HEK293T (cell line): ENCODE results near the gene ICAM4.

Experiments used
- CTCF ChIA-PET: fragments of 350-600 bp; formaldehyde crosslinking; extraction: SDS; loops from one replicate; lab custom pipeline; 2021; ENCODE audit warnings: antibody characterized with exemption, inconsistent platforms; lab: Yijun Ruan, JAX
- POLR2A ChIA-PET: fragments of 350-600 bp; formaldehyde crosslinking; extraction: SDS; loops from one replicate; lab custom pipeline; 2020; ENCODE audit warnings: antibody characterized with exemption, inconsistent platforms; lab: Yijun Ruan, JAX
- DNase-seq: peaks from one replicate; pipeline ENCODE4 v3.0.0; 2012; ENCODE audit warnings: mixed read lengths; ENCODE audit errors: extremely low spot score
- ARNT ChIP-seq: fragments of 450-650 bp; IDR thresholded peaks from 2 replicates; pipeline ENCODE4 v1.6.1; 2017; ENCODE audit warnings: mild to moderate bottlenecking
- BHLHE40 ChIP-seq: fragments of 450-650 bp; IDR thresholded peaks from 2 replicates; pipeline ENCODE4 v1.6.1; 2016; ENCODE audit warnings: mild to moderate bottlenecking, moderate library complexity, borderline replicate concordance
- CTBP1 ChIP-seq: fragments of 450-650 bp; IDR thresholded peaks from 2 replicates; pipeline ENCODE4 v1.6.1; 2016; ENCODE audit warnings: borderline replicate concordance
- ELF4 ChIP-seq: fragments of 450-650 bp; IDR thresholded peaks from 2 replicates; pipeline ENCODE4 v1.6.1; 2017; ENCODE audit warnings: antibody characterized with exemption
- FOXA1 ChIP-seq: fragments of 450-650 bp; IDR thresholded peaks from 2 replicates; pipeline ENCODE4 v1.6.1; 2016; ENCODE audit warnings: mild to moderate bottlenecking
- FOXK2 ChIP-seq: fragments of 450-650 bp; IDR thresholded peaks from 2 replicates; pipeline ENCODE4 v1.6.1; 2016; ENCODE audit warnings: mild to moderate bottlenecking
- FOXM1 ChIP-seq: fragments of 450-650 bp; IDR thresholded peaks from 2 replicates; pipeline ENCODE4 v1.6.1; 2017; ENCODE audit warnings: mild to moderate bottlenecking, borderline replicate concordance
- HDGF ChIP-seq: fragments of 450-650 bp; IDR thresholded peaks from 2 replicates; pipeline ENCODE4 v1.6.1; 2017; ENCODE audit warnings: antibody characterized with exemption, borderline replicate concordance
- L3MBTL2 ChIP-seq: fragments of 450-650 bp; conservative IDR thresholded peaks from 2 replicates; pipeline ENCODE4 v1.6.1; 2016; ENCODE audit warnings: mild to moderate bottlenecking
- LEF1 ChIP-seq: fragments of 450-650 bp; IDR thresholded peaks from 2 replicates; pipeline ENCODE4 v1.6.1; 2017; ENCODE audit warnings: mild to moderate bottlenecking, borderline replicate concordance
- NFRKB ChIP-seq: fragments of 450-650 bp; IDR thresholded peaks from 2 replicates; pipeline ENCODE4 v1.6.1; 2016; ENCODE audit warnings: mild to moderate bottlenecking, moderate library complexity
- SP1 ChIP-seq: fragments of 450-650 bp; IDR thresholded peaks from 2 replicates; pipeline ENCODE4 v1.6.1; 2017
- SUZ12 ChIP-seq: fragments of 450-650 bp; IDR thresholded peaks from 2 replicates; pipeline ENCODE4 v1.6.1; 2016; ENCODE audit warnings: mild to moderate bottlenecking
- TARDBP ChIP-seq: fragments of 450-650 bp; IDR thresholded peaks from 2 replicates; pipeline ENCODE4 v1.6.1; 2016
- ZNF384 ChIP-seq: fragments of 450-650 bp; IDR thresholded peaks from 2 replicates; pipeline ENCODE4 v1.6.1; 2016
- TF ChIP-seq, protein P1 (sequence below): fragments of 450-650 bp; IDR thresholded peaks from 2 replicates; pipeline ENCODE4 v1.6.1; 2016

Gene ICAM4

DNA sequence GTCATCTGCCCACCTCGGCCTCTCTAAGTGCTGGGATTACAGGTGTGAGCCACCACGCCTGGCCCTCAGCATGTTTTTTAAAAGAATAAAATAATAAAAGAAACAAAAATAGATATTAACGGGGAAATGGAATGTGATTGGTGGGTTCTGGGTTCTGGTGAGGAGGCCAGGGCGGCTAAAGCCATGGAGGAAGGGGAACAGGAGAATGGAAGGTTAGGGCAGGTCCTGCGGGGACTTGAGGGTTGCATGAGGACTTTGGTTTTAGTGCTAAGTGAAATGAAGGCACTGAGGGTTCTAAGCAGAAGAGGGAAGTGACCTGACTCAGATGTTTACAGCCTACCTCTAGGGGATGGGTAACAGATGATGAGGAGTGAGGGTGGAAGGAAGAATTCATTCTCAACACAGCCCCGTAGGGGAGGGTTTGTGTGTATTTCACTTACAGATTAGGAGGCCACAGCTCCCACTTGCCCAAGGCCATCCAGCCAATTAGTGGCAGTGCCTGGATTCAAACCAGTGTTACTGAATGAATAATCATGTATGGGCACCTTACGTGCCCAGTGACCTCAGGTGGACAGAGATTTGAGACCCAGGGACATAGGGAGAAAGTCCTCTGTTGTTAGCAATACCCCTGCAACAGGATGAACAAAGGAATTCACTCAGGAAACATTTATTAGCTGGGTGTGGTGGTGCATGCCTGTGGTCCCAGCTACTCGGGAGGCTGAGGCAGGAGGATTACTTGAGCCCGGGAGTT is 41.4 kb upstream of the ICAM4 start:
- ChIA-PET POLR2A (interaction anchor here (1.1 kb wide), 1 partner anchor 88 kb away, joined by 3 read pairs; the partner anchor contains the start of gene RAVER1), CTCF (interaction anchor here (0.7 kb wide), 1 partner anchor 619 kb away, joined by 4 read pairs; no protein-coding TSS in a partner anchor)
- TF ChIP-seq FOXK2: no peak
- TF ChIP-seq, protein P1, sequence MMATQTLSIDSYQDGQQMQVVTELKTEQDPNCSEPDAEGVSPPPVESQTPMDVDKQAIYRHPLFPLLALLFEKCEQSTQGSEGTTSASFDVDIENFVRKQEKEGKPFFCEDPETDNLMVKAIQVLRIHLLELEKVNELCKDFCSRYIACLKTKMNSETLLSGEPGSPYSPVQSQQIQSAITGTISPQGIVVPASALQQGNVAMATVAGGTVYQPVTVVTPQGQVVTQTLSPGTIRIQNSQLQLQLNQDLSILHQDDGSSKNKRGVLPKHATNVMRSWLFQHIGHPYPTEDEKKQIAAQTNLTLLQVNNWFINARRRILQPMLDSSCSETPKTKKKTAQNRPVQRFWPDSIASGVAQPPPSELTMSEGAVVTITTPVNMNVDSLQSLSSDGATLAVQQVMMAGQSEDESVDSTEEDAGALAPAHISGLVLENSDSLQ: no peak
- TF ChIP-seq L3MBTL2: no peak
- TF ChIP-seq ZNF384: no peak
- TF ChIP-seq NFRKB: no peak
- TF ChIP-seq HDGF: no peak
- TF ChIP-seq SUZ12: no peak
- TF ChIP-seq ELF4: no peak
- TF ChIP-seq TARDBP: no peak
- no peak for TF ChIP-seq SP1
- no peak for DNase-seq

DNA sequence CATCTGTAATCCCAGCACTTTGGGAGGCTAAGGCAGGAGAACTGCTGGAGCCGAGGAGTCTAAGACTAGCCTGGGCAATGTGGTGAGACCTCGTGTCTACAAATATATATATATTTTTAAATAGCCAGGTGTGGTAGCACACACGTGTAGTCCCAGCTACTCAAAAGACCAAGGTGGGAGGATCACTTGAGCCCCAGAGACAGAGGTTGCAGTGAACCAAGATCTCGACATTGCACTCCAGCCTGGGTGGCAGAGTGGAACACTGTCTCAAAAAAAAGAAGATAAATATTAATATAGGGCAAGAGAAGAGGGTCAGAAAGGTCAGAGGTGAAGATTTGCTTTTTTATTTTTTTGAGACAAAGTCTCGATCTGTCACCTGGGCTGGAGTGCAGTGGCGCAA is 40.2 kb upstream of the ICAM4 start:
- TF ChIP-seq LEF1 (no peak), BHLHE40 (no peak), FOXM1 (no peak), SUZ12 (no peak), TARDBP (no peak), FOXA1 (no peak), ZNF384 (no peak), ELF4 (no peak), NFRKB (no peak), HDGF (no peak), ARNT (no peak)
- TF ChIP-seq, protein P1: no peak
- DNase-seq: no peak
- CTCF ChIA-PET: interaction anchor here (0.7 to 0.9 kb wide), 2 partner anchors 20 to 618 kb away, joined by 3 to 4 read pairs; no protein-coding TSS in a partner anchor
- POLR2A ChIA-PET: interaction anchor here (1.1 kb wide), 1 partner anchor 87 kb away, joined by 3 read pairs; the partner anchor contains the start of gene RAVER1

DNA sequence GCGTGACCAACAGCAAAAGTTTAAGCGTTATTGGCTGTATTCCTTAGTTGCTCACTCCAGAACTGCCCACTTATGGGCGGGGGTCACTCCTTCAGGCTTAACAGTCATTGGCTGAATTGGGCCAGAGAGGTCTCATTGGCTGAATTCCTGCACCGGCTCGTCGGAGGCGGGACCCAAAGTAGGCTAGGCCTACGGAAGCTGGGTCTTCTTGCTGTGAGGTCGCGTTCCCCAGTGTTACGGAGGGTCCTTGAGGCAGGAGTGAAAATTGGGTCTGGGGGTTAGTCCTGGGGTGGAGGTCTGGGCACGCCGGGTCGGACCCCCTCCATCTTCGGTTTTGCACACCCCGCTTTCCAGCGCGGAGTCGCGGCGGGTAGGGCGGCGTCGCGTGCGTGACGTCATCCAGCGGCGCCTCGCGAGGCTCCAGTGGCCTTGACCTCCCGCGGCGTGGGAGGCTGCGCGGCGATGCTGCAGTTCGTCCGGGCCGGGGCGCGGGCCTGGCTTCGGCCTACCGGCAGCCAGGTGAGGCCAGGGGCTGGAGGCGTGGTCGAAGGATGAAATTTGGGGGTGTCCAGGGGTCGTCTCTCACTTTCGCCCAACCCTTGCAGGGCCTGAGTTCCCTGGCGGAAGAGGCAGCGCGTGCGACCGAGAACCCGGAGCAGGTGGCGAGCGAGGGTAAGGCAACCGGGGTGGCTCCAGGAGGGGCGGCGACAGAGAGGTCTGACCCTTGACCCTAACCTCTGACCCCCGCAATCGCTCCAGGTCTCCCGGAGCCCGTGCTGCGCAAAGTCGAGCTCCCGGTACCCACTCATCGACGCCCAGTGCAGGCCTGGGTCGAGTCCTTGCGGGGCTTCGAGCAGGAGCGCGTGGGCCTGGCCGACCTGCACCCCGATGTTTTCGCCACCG is 34.7 kb upstream of the ICAM4 start, which contains the start of gene MRPL4:
TSS of gene MRPL4 (plus strand) at position 423 of the 903 bp plus-strand sequence. CDS start at position 463, 40 bp downstream.
- TF ChIP-seq FOXA1: no peak
- peak; percentile 75 for TF ChIP-seq L3MBTL2
- DNase-seq: peak; percentile 95
- POLR2A ChIA-PET: interaction anchor here (0.6 to 1.6 kb wide), 5 partner anchors 16 to 156 kb away, joined by 3 to 4 read pairs (median 3); partner anchors contain the start of genes PPAN and TYK2
- CTCF ChIA-PET: interaction anchor here (0.5 to 0.8 kb wide), 3 partner anchors 225 to 1331 kb away, joined by 3 to 9 read pairs (median 4); no protein-coding TSS in a partner anchor

DNA sequence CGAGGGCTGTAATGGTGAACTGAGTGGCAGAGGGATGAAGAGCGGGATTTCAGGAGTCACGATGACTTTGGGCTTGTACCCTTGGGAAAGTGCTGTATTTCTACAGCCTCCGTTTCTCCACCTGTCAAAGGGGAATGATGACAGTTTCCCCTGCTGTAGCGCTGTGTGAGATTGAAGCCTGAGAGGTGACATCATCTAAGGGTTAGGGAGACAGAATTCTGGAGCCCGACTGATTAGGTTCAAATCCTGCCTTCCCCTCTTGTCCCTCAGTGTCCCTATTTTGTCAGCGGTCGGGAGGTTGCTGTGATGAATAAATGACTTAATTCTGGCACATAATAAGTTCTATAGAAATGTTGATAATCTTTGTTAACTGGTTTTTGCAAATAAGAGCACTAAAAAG is 34.0 kb upstream of the ICAM4 start:
- ChIA-PET POLR2A (interaction anchor here (1.6 kb wide), 2 partner anchors 127 to 146 kb away, joined by 3 read pairs; partner anchors contain the start of genes PPAN and TYK2), CTCF (interaction anchor here (0.8 kb wide), 1 partner anchor 225 kb away, joined by 4 read pairs; no protein-coding TSS in a partner anchor)
- no peak for TF ChIP-seq SP1
- TF ChIP-seq ZNF384: no peak
- no peak for TF ChIP-seq NFRKB
- no peak for TF ChIP-seq L3MBTL2
- TF ChIP-seq FOXK2: no peak
- TF ChIP-seq BHLHE40: no peak
- DNase-seq: no peak

DNA sequence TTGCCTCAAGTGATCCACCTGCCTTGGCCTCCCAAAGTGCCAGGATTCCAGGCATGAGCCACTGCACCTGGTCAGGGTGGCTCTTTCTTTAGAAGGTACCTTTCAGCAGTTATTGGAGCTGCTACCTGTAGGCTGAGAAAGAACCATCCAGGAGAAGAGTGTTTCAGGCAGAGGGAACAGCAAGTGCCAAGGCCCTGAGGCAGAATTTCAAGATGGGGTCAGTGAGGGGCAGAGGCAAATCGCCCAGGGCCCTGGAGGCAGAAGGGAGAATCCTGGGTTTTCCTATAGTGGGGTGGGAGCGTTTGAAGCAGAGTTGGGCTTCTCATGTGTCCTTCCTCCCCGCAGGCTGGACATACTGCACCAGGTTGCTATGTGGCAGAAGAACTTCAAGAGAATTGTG is 32.5 kb upstream of the ICAM4 start:
- CTCF ChIA-PET: no interaction called here
- DNase-seq: no peak
- TF ChIP-seq FOXK2 (no peak), NFRKB (no peak), ELF4 (no peak), SUZ12 (no peak), ZNF384 (no peak), SP1 (no peak), TARDBP (no peak), CTBP1 (no peak)
- POLR2A ChIA-PET: interaction anchor here (1.0 kb wide), 1 partner anchor 127 kb away, joined by 3 read pairs; the partner anchor contains the start of gene TYK2

DNA sequence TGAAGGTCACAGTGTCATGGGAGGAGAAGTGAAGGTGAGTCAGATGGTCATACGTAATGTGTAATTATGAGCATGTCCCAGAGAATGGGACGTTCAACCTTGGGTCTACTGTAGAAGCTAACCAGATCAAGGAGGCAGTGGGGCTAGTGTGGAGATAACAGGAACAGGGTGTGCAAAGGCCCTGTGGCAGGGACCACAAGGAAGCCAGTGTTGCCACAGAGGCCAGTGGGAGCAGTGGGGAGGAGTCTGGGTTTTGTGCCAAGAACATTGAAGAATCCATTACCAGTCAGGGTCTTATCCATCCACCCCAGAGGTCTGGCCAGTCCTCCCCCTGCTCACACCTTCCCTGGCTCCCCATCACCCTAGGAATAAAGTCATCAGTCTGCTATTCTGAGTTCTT is 31.4 kb upstream of the ICAM4 start:
- no peak for DNase-seq
- CTCF ChIA-PET: no interaction called here
- POLR2A ChIA-PET: no interaction called here
- TF ChIP-seq SUZ12 (no peak), FOXM1 (no peak), LEF1 (no peak), L3MBTL2 (no peak), FOXA1 (no peak), ZNF384 (no peak), SP1 (no peak), ARNT (no peak), CTBP1 (no peak), NFRKB (no peak)
